Osteoblast (primary cell): Measurements from ENCODE around the gene DCBLD2. TPM values are rescaled to one million over a fixed set of nuclear protein-coding genes. Genes with fewer than 3 reads are reported as not detected.

ENCODE experiments used
- DNase-seq: peaks from one replicate; pipeline ENCODE4 v3.0.0; 2011; ENCODE audit warnings: low spot score, mixed read lengths; ENCODE audit not compliant: insufficient read length; ENCODE audit errors: missing footprints
- H2AFZ ChIP-seq: 2 replicates; pipeline ENCODE4 v1.6.0; 2011; ENCODE audit warnings: mild to moderate bottlenecking, low read length
- H3K27ac ChIP-seq: 2 replicates; pipeline ENCODE4 v1.5.1; 2011; ENCODE audit warnings: mild to moderate bottlenecking, low read depth, low read length, moderate library complexity
- H3K27me3 ChIP-seq: 2 replicates; pipeline ENCODE4 v1.6.0; 2012; ENCODE audit warnings: mild to moderate bottlenecking, control low read depth, inconsistent platforms, low read length, moderate library complexity; ENCODE audit not compliant: insufficient read depth
- H3K36me3 ChIP-seq: 2 replicates; pipeline ENCODE4 v1.5.1; 2011; ENCODE audit warnings: mild to moderate bottlenecking, low read length, control low read depth, moderate library complexity; ENCODE audit not compliant: insufficient read depth
- H3K4me1 ChIP-seq: 2 replicates; pipeline ENCODE4 v1.5.1; 2011; ENCODE audit warnings: mild to moderate bottlenecking, low read length, control low read depth, moderate library complexity; ENCODE audit not compliant: insufficient read depth
- H3K4me2 ChIP-seq: 2 replicates; pipeline ENCODE4 v1.6.0; 2011; ENCODE audit warnings: mild to moderate bottlenecking, low read length; ENCODE audit not compliant: insufficient read depth
- H3K4me3 ChIP-seq: fragments of 200-600 bp; sonication (generic); 3 replicates; pipeline ENCODE4 v1.5.1; 2012; ENCODE audit warnings: mild to moderate bottlenecking, low read length, inconsistent platforms; ENCODE audit not compliant: insufficient read depth
- H3K79me2 ChIP-seq: 2 replicates; pipeline ENCODE4 v1.6.0; 2012; ENCODE audit warnings: mild to moderate bottlenecking, low read length, control low read depth, inconsistent platforms; ENCODE audit not compliant: insufficient read depth
- H3K9me3 ChIP-seq: 2 replicates; pipeline ENCODE4 v1.5.1; 2011; ENCODE audit warnings: low read depth, low read length, control low read depth
- H4K20me1 ChIP-seq: 2 replicates; pipeline ENCODE4 v1.6.0; 2012; ENCODE audit warnings: mild to moderate bottlenecking, low read length, control low read depth; ENCODE audit not compliant: insufficient read depth
- CTCF ChIP-seq: IDR thresholded peaks from 2 replicates; pipeline ENCODE4 v1.5.1; 2011; ENCODE audit warnings: mild to moderate bottlenecking, low read depth, low read length, moderate library complexity; ENCODE audit errors: extremely low read depth
- total RNA-seq: library from RNA; depleted of rRNA; stranded (reverse); fragments of >200 nt; gene quantifications from 2 replicates; pipeline ENCODE4 v1.2.3, GENCODE V29; 2012

Gene DCBLD2
- total RNA-seq, 1 donor = 187 TPM

GRCh38 chr3:98856724-98857123 is 44.8 kb downstream of the DCBLD2 start:
- TF ChIP-seq CTCF = no peak
- peak overlapping the region; percentile 72 for H3K4me2 ChIP-seq

GRCh38 chr3:98855806-98856400 is 45.6 kb downstream of the DCBLD2 start:
- H3K79me2 ChIP-seq = peaks cover 94% of the 10 kb centered on the region
- peak overlapping the region; percentile 75 for H3K27ac ChIP-seq
- H2AFZ ChIP-seq = no peak overlapping the region
- peak overlapping the region; percentile 72 for H3K4me2 ChIP-seq
- H3K4me1 ChIP-seq = peaks cover 33% of the 10 kb centered on the region
- TF ChIP-seq CTCF = no peak
- no peaks in the 10 kb centered on the region for H3K9me3 ChIP-seq
- H3K36me3 ChIP-seq = peaks cover 26% of the 10 kb centered on the region
- H4K20me1 ChIP-seq = peaks cover 26% of the 10 kb centered on the region
- H3K27me3 ChIP-seq = no peaks in the 10 kb centered on the region
- DNase-seq = peak; percentile 92
- no peak overlapping the region for H3K4me3 ChIP-seq

More at GRCh38 chr3:98856724-98857123, 44.8 kb downstream of the DCBLD2 start:
- Histone ChIP-seq H3K79me2 (peaks cover 92% of the 10 kb centered on the region), H3K27me3 (no peaks in the 10 kb centered on the region), H3K36me3 (peaks cover 26% of the 10 kb centered on the region), H4K20me1 (peaks cover 26% of the 10 kb centered on the region), H3K9me3 (no peaks in the 10 kb centered on the region), H3K4me1 (peaks cover 33% of the 10 kb centered on the region), H3K4me3 (no peak overlapping the region), H2AFZ (no peak overlapping the region), H3K27ac (no peak overlapping the region)
- DNase-seq = no peak

- Histone ChIP-seq H3K4me2 (no peak overlapping the region), H3K9me3 (peaks cover 2% of the 10 kb centered on the region), H3K4me1 (peaks cover 22% of the 10 kb centered on the region), H3K27ac (no peak overlapping the region), H3K36me3 (peaks cover 47% of the 10 kb centered on the region), H3K4me3 (no peak overlapping the region), H3K27me3 (no peaks in the 10 kb centered on the region), H2AFZ (no peak overlapping the region), H3K79me2 (peaks cover 91% of the 10 kb centered on the region), H4K20me1 (peaks cover 24% of the 10 kb centered on the region)
- no peak for TF ChIP-seq CTCF
- no peak for DNase-seq
These were observed 53.4 kb downstream of the DCBLD2 start for GRCh38 chr3:98848108-98848507.

GRCh38 chr3:98846101-98846500 is 55.4 kb downstream of the DCBLD2 start:
- Histone ChIP-seq H3K79me2 (peaks cover 87% of the 10 kb centered on the region), H2AFZ (no peak overlapping the region), H3K27me3 (no peaks in the 10 kb centered on the region), H4K20me1 (peaks cover 24% of the 10 kb centered on the region), H3K27ac (peak overlapping the region; percentile 54), H3K4me2 (no peak overlapping the region), H3K4me3 (no peak overlapping the region), H3K36me3 (peaks cover 64% of the 10 kb centered on the region), H3K4me1 (peaks cover 18% of the 10 kb centered on the region), H3K9me3 (peaks cover 2% of the 10 kb centered on the region)
- peak; percentile 70 for DNase-seq
- TF ChIP-seq CTCF = no peak
